IPS-NIHi11 (cell line): ENCODE results near the gene NACC2.

Experiments used
- DNase-seq: peaks from one replicate; pipeline ENCODE4 v3.0.0; 2012; ENCODE audit warnings: mixed read lengths, low spot score

Gene NACC2, protein sequence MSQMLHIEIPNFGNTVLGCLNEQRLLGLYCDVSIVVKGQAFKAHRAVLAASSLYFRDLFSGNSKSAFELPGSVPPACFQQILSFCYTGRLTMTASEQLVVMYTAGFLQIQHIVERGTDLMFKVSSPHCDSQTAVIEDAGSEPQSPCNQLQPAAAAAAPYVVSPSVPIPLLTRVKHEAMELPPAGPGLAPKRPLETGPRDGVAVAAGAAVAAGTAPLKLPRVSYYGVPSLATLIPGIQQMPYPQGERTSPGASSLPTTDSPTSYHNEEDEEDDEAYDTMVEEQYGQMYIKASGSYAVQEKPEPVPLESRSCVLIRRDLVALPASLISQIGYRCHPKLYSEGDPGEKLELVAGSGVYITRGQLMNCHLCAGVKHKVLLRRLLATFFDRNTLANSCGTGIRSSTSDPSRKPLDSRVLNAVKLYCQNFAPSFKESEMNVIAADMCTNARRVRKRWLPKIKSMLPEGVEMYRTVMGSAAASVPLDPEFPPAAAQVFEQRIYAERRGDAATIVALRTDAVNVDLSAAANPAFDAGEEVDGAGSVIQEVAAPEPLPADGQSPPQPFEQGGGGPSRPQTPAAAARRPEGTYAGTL

DNA sequence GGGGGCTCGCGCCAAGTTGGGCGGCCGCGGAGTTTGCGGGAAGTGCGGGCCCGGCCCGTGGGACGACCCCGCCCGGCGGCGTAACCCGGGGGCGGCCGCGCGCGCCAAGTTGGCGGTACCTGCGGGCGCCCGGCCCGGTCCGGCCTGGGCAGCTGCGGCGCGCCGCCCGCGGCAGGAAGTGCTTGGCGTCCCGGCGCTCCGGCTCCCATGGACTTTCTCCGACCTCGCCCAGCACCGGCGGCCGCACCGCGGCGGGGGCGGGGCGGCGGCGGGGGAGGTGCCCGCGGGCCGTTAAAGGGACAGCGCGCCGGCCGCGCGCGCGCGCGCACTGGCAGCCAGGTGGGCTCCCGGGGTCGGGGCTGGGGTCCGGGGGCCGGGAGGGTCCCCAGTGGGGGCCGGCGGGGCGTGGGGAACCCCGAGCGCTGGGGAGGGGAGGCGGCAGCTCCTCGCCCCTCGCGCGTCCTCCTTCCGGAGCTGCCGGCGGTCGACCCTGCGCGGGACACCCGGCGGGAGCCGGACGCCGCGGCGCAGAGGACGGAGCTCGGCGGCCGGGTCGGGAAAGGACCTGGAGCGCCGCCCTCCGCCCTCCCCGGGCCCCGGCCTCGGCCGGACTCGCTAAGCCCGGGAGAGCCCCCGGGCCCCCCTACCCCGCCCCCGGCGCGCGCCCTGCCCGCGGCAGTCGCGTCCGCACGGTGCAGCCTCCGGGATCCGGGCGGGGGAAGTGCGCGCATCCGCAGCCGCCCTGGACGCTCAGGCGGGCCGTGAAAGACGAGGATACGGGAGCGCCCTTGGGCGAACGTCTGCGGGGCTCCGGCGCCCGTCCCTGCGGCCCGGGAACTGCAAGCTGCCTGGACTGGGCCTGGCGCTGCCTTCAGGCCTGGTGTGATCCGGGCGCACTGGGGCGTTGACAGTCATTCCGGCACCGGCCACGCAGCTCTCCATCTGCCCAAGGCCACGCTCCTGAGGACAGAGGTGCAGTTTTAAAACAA is at the start of gene NACC2:
Gene NACC2, minus strand, starts transcription at position 220 of the 989 bp plus-strand sequence. CDS start 44,768 bp downstream, outside the sequence.
- peak; percentile 88 for DNase-seq

DNA sequence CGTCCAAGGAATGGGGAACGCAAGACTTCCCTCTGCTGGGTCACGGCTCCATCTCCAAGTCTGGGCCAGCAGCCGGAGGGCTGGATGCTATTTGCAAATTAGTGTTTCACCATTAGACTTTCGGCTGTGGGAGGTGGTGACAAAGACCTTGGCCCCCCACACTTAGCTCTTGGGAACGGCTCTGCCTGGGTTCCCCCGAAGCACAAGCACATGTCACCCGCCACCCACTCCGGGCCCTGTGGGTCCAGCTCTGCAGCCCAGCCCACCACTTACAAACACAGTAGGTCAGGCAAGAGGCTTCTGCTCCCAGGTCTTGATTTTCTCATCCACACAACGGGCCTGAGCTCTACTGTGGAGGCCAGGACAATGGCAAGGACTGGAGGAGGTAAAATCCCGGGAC is 49.4 kb upstream of the NACC2 start:
- no peak for DNase-seq

DNA sequence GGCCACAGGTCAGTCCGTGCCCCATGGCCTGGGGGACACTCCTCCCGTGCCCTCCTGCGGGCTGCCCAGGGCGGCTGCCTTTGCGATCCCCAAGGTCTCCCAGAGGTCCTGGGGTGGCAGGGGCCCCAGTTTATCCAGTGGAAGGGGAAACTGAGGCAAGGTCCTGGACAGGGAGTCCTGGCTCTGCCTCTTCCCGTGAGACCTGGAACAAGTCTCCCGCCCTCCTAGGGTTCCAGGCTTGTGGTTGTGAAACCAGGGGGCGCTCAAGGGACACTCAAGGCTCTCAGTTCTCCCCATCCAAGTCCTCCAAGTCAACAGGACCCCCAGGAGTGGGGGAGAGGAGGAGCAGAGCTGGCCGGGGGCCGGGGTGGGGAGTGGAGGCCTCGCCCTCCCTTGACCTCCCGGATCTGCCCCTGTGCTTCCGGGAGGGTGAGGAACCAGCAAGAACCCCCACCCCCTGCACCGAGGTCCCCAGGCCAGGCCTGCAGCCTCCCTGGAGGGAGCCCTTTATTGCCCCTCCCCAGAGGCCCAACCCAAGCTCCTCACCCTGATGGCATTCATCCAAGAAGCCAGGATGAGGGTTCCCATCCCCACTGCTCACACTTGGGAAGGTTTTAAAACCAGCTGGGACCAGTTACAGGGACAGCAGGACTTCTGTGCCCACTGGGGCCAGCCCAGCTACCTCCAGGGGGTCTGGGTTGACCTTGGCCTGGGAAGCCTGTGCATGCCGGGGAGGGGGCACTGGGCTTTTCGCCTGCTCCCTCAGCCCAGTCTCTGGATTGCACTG is 48.3 kb upstream of the NACC2 start:
- DNase-seq, result peak; percentile 72

DNA sequence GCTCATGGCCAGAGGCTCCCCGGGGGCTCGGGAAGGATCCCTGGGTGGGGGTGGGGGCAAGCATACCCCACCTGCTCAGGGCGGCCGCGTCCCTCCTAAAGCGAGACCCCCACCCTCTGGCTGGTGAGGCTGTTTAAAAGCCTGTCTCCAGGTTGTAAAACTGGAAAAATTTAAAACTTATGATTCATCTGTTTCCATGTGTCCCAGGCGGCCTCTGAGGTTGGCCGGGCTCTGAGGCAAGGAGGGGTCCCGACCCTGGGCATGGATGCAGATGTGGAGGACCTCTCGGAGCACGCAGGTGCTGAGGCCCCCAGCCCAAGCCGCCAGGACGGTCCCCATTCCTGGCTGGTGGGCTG is 47.7 kb upstream of the NACC2 start:
- DNase-seq, result no peak

DNA sequence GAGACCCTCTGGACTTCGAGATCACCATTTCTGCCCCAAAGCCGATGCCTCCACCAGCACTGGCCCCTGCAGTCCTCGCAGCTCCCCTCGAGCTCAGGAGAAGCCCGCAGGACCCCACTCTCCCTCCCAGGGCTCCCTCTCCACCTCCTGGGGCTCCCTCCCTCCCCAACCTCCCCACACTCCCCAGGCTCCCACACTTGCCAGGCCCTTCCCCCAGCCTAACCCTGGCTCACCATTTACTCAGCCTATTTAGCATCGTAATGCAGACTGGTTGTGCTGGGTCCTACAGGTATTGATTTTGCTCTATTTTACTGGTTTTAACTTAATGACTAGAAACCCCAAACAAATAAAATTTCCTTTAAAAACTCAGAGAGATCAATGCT is 47.3 kb upstream of the NACC2 start:
- DNase-seq, result no peak

DNA sequence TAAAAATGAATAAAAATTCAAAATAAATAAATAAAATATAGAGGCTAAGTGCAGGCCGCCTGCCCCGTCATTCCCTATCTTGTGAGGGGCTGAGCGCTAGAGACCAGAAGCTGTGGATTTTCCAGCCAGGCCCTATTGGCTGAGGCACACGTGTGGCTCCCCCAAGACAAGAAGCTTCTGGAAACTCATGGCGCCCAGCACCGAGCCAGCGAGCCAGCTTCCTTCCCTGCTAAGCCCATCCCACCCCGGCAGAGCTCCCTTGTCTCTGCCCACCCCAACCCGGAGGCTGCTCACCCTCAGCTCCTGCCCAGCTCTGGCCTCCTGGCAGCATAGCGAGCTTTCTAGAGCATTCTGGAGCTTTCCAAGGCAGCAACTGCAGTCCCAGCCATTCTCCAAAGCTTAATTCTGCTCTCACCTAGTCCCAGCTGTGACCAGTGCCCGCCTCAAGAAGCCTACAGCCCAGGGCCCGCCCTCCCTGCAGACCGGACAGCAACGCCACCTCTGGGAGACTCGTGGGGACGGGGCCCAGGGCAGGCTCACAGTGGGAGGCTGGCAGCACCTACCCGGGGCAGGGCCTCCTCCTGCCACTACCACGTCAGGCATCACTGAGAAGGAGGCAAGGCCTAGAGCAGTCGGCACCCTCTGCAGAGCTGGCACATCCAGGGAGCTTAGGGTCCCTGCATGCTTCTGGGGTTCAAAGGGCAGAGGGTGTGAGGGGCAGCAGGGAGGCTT is 46.8 kb upstream of the NACC2 start:
- no peak for DNase-seq

DNA sequence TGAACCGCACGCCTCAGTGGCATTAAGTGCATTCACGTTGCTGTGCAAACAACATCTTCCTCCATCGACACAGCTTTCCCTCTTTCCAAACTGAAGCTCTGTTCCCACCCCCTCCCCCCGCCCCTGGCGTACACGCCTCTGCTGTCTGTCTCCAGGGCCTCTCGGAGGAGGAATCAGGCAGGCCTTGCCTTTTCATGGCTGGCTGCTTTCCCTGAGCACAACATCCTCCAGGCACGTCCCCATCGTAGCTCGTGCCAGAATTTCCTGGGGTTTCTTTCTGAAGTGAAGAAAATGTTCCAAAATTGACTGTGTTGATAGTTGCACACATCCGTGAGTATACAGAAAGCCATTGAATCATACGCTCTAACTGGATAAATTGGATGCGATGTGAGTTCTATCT is 45.9 kb upstream of the NACC2 start:
- no peak for DNase-seq

DNA sequence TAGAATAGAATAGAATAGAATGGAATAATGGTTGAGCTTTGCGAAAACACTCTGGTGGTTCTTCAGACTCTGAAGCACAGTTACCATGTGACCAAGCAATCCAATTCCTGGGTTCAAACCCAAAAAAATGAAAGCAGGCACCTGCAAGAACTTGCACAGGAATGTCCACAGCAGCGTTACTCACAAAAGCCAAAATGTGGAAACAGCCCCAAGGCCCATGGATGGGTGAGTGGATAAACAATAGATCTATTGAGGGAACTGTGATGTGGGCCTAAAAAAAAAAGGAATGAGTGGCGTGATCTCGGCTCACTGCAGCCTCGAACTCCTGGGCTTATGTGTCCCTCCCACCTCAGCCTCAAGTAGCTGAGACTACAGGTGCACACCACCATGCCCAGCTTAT is 45.0 kb upstream of the NACC2 start:
- no peak for DNase-seq

DNA sequence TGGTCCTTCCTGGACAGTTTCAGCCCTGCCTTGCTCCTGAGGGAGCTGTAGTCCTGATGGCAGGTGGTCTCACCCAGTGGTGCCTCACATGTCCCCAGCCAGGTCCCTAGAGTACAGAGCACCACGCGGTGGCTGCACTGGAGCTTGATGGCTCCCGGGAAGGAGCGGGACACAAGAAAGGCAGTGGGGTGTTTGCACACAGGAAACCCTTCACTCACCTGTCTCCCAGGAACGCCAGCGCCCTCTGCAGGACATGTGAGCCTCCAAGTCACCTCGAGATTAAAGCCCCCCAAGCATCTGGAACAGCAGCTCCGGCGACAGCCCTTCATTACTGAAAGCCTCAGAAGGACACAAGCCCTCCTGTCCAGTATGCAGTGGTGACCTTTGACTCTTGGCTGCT is 43.5 kb upstream of the NACC2 start:
- DNase-seq, result peak; percentile 82

DNA sequence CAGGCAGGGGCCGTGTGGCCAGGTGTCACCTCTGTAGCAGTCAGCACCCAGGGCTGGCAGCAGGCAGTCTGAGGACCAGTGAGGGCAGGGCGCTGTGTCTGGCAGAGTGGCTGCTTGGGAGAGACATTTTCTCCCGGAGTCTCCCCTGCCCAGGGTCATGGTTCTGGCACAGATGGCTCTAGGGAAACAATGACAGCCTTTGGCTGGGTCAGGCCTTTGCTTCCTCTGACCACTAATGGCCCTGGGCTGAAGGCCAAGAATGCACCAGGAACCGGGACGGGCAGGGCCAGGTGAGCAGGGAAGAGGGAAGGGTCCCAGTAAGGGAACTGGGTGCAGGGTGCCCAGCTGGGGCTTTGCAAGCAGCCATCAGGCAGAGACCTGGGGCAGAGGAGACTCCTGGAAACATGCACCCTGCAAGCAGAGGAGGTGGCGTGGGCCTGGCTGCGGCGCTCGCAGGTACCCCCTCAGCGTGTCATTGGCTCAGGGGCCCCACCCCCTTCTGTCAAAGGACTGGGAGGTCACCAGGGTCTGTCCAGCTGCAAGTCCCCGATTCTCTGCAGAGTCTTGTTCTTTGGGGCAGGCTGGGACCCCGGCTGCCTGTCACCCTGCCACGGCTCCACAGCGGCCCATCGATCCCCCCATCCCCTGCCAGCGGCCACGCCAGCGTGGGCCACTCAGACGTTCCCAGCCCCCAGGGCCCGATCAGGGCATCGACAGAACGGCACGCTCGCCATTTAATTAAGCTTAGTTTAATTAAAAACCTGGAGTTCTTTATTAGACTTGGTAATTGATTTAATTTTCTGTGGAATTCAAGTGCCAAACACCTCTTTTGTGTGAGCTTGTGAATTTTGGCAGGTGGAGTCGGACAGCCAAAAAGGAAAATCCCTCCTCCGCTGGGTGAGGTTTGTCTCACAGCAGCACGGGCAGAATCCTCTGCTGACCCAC is 42.5 kb upstream of the NACC2 start:
- DNase-seq, result no peak

DNA sequence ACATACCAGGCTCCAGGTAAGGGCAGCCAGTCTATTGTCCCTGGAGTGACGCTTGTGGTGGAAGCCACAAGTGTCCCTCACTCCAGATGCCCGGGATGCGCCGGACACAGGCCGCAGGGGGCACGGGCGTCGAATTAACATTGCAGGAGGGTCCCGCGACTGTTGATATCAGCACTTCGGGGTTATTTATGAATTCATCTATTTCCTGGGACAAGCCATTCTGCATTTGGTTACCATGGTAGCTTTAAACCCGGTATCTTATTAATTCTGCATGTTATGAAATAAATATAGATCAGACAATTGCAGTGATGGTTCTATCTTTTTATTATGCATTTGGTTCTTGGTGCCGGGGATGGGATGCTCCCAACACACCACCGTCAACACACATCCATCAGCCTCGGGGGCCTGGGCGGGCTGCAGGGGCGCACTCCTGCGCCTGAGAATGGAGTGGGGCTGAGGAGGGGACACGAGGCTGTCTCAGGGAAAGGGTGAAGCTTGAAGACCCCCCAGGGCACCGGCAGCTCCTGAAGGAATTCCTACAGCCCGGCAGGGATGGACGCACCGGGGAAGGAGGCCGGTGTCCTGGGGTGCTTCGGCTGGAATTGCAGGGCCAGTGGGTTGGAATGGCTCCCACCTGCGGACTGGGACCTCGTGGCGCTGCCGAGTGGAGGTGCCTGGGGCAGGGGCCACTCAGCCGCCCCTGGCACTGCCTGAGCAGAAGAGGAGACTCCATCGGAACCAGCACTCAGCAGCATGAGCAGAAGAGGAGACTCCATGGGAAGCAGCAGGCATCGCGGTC is 41.2 kb upstream of the NACC2 start:
- DNase-seq, result no peak

DNA sequence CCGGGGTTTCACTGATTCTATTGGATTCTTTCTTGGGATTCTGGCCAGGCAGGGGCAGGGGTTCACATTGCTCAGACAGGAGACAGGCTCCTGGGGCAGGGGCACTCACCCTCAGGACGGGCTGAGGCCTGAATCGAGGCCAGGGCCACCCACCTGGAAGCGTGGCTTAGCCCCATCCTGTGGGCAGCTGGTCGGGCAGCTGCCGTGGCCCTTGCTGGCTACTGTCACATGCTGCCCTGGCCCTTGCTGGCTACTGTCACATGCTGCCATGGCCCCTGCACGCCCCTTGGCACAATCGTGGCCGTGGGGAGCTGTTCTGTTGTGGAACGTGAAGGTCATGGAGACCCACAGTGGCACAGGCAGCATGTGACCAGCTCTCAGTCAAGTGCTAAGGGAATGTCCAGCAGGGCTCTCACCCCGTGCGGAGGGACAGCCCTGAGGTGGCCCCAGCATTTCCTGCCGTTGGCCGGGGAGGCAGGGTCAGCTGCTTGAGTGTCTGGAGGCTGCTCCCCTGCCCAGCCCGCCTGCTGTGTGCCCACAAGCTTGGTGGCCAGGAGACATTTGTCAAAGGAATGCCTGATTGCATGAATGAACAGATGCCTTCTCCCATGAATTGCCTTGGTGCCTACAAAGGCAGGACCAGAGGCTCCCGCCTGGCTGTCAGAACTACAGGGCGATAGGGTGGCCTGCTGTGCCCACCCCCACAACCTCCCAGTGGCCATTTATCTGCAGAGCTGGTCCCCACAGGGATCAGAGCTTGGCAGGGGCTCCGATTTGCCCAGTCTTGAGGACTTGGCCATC is 40.4 kb upstream of the NACC2 start:
- no peak for DNase-seq

DNA sequence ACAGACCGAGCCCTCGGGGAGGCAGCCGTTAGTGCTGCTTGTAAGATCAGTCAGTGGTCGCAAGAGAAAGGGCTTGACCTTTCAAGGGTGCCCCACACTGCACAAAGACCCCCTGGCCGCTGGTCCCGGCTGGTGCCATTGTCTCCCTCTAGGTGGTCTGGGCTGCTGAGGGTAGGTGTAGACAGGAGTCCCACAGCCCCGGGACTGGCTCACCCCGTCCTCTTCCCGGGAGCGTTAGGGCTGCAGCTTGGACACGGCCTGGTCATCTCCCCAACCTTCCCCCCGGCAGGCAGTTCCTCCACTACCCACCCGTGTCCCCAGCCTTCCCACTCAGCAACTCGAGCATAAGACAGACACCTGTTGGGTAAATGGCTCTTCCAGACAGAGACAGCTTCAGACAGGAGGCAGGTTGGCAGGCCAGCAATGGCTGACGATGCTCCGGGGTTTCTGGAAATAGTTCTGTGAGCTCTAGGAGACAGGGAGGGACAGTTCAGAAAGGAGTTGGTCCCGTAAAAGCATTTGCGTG is 38.9 kb upstream of the NACC2 start:
- no peak for DNase-seq

DNA sequence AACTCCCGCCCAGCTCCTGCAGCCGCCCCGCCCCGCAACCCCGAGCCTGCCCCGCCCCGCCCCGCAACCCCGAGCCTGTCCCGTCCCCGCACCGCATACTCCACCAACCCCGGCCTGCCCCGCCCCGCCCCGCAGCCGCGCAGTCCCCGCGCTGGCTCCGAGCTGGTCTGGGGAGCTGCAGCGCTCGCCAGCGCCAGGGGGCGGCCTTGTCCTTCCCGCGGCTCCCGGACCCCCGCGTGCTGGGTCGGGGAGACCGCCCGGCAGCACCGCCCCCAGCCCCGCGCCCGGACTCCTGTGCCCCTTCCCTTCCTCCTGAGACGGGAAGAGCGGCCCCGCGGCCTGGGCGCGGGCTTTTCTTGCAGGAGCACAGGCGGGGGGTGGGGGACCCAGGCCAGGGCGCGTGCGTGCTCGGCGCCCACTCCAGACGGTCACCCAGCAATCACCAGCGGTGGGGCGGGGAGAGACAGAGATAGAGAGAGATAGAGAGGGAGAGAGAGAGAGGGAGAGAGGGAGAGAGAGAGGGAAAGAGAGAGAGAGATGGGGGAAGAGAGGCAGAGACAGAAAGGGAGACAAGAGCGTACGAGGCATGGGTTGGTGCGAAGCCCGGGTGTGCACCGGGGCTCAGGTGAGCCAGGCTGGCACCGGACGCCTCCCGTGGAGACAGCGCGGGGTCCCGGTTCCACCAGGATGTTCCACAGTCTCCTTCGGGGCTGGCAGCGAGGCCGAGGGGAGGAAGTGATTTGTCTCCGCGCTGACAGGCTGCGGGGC is 38.3 kb upstream of the NACC2 start:
- peak; percentile 92 for DNase-seq

DNA sequence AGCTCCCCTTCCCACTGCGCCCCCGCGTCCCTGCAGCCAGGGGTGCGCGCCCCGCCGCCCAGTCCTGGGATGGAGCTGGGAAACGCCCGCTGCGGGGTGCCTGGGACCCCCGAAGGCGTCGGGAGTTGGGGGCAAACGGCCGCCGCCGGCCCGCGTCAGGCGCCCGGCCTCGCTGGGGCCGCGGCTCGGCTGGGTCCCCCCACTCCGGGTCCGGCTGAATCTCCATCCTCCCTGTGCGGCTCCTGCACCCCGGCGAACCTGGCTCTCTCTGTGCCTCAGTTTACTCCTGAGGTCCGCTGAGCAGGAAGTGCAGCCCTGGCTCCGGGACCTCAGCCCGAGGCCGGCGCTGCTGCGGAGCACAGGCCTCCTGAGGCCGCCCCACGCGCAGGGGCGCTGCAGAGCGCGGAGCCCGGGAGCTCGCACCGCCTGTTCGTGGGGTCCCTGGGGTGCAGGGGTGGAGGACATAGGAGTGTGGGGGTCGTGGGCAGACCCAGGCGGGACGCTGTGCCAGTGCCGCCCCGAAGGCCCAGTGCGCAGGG is 37.5 kb upstream of the NACC2 start:
- no peak for DNase-seq

DNA sequence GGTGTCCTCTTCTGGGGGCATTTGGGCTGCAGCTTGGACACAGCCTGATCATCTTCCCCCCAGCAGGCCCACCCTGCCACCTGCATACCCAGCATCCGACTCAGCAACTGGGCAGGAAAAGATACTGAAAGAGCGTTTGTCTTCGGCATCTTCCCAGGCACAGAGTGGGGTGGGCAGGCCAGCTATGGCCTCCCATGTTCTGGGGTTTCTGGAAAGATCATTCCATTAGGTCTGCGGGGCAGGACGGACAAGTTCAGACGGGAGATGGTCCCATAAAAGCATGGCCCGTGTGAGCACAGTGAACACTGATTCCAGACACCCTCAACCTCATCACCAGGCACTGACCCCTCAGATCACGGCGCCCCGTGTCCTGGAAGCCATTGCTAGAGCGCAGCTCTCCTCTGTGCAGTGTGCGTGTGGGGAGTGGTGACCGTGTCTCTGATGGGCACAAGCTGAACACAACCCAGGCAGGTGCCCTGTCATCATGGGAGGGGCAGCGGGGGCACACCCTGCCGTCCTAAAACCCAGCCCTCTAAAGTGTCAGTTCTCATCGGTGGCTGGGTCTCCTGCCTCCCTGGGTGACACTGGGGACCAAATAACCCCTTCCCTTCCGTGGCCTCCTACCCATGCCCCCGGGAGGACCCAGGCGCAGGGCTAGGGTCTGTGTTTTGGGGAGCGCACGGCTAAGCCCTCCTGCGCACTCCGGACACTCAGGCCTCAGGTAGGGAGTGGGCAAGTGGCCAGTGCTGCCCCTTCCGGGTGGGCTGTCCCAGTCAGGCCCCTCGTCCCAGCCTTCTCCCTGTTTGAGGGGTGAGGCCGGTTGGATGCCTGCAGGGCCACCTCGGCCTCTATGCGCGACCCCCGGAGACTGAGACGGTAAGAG is 36.8 kb upstream of the NACC2 start:
- no peak for DNase-seq
